GM12892 (cell line): ENCODE measurements around the gene SYNJ1.

Experiments
- POLR2A ChIP-seq: IDR thresholded peaks from 2 replicates; pipeline ENCODE4 v1.6.1; 2011; ENCODE audit warnings: low read depth, low read length, control low read depth
- POLR2AphosphoS5 ChIP-seq: IDR thresholded peaks from 2 replicates; pipeline ENCODE4 v1.6.1; 2011; ENCODE audit warnings: low read depth, low read length, control low read depth

DNA sequence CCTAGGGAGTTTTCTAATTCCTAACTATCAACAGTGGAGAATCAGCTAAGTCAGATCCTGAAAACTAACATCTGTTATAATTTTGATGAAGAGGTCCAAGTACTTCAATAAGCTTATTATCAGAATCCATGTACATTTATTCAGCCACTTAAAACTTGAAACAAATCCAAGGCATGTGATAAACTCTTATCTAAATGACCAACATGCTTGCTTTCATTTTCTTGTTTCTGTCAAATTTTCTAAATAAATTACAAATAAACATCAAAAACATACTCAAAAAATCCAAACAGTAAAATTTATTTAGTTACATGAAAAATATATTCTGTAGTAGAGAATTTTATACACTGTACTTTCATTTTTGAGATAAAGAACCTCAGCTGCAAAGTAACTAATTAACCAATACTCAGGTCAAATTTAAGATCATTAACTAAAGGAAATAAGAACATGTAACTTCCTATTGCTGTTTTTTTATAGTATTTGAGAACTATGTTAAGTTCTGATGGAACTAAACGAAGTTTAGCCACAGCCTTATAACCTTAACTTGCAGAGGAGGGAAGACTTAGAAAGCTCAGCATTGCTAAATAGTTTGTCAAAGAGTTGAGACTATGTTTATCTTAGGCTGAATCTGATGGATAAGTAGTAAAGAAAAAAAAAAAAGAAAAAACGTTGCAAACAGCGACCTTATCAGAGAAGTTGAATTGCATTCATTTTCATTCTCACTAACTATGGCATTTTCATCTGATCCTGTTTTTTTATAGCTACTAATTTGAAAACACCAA lies 44.9 kb downstream of the SYNJ1 start:
- TF ChIP-seq POLR2A (no peak), POLR2AphosphoS5 (no peak)
